ENCODE results near the gene NXPH1. TPM values are rescaled to one million over a fixed set of nuclear protein-coding genes. Genes with fewer than 3 reads are reported as not detected.

The NXPH1 gene
- polyA plus RNA-seq, 4 donors, result 0.14 to 0.28 (median 0.25) TPM; not detected in 1

GRCh38 chr7:8491544-8492489, 58.4 kb downstream of the NXPH1 start:
- DNase-seq (ENCODE audit: low read depth in 4 of 4, low spot score in 2 of 4), result no peak

GRCh38 chr7:8499128-8499527, 65.7 kb downstream of the NXPH1 start:
- no peak for DNase-seq (ENCODE audit: low read depth in 4 of 4, low spot score in 2 of 4)

- no peak for DNase-seq (ENCODE audit: low read depth in 4 of 4, low spot score in 2 of 4)
These were observed 66.9 kb downstream of the NXPH1 start for GRCh38 chr7:8500286-8500685.

GRCh38 chr7:8507566-8507965, 74.2 kb downstream of the NXPH1 start:
- no peak for DNase-seq (ENCODE audit: low read depth in 4 of 4, low spot score in 2 of 4)

- DNase-seq (ENCODE audit: low read depth in 4 of 4, low spot score in 2 of 4), result no peak
These were observed 76.2 kb downstream of the NXPH1 start for GRCh38 chr7:8509621-8510020.

- no peak for DNase-seq (ENCODE audit: low read depth in 4 of 4, low spot score in 2 of 4)
These were observed 78.4 kb downstream of the NXPH1 start for GRCh38 chr7:8511855-8512254.

- DNase-seq (ENCODE audit: low read depth in 4 of 4, low spot score in 2 of 4), result peak; percentile 2 to 36 (median 20)
These were observed 81.5 kb downstream of the NXPH1 start for GRCh38 chr7:8514781-8515519.

- DNase-seq (ENCODE audit: low read depth in 4 of 4, low spot score in 2 of 4), result no peak
These were observed 82.3 kb downstream of the NXPH1 start for GRCh38 chr7:8515640-8516185.

- no peak for DNase-seq (ENCODE audit: low read depth in 4 of 4, low spot score in 2 of 4)
These were observed 83.6 kb downstream of the NXPH1 start for GRCh38 chr7:8516976-8517375.

- DNase-seq (ENCODE audit: low read depth in 4 of 4, low spot score in 2 of 4), result no peak
These were observed 94.9 kb downstream of the NXPH1 start for GRCh38 chr7:8528311-8528710.

GRCh38 chr7:8531991-8532515, 98.6 kb downstream of the NXPH1 start:
- DNase-seq (ENCODE audit: low read depth in 4 of 4, low spot score in 2 of 4), result no peak

- DNase-seq (ENCODE audit: low read depth in 4 of 4, low spot score in 2 of 4), result no peak
These were observed 103.0 kb downstream of the NXPH1 start for GRCh38 chr7:8536431-8536830.

GRCh38 chr7:8549046-8549445, 115.6 kb downstream of the NXPH1 start:
- no peak for DNase-seq (ENCODE audit: low read depth in 4 of 4, low spot score in 2 of 4)

GRCh38 chr7:8560501-8560900, 127.1 kb downstream of the NXPH1 start:
- DNase-seq (ENCODE audit: low read depth in 4 of 4, low spot score in 2 of 4), result no peak

- DNase-seq (ENCODE audit: low read depth in 4 of 4, low spot score in 2 of 4), result no peak
These were observed 128.0 kb downstream of the NXPH1 start for GRCh38 chr7:8561449-8561848.

- no peak for DNase-seq (ENCODE audit: low read depth in 4 of 4, low spot score in 2 of 4)
These were observed 130.9 kb downstream of the NXPH1 start for GRCh38 chr7:8564281-8564680.

- DNase-seq (ENCODE audit: low read depth in 4 of 4, low spot score in 2 of 4), result no peak
These were observed 132.6 kb downstream of the NXPH1 start for GRCh38 chr7:8566016-8566415.

GRCh38 chr7:8567626-8568025, 134.2 kb downstream of the NXPH1 start:
- DNase-seq (ENCODE audit: low read depth in 4 of 4, low spot score in 2 of 4), result no peak

- no peak for DNase-seq (ENCODE audit: low read depth in 4 of 4, low spot score in 2 of 4)
These were observed 146.3 kb downstream of the NXPH1 start for GRCh38 chr7:8579661-8580194.

- DNase-seq (ENCODE audit: low read depth in 4 of 4, low spot score in 2 of 4), result no peak
These were observed 148.4 kb downstream of the NXPH1 start for GRCh38 chr7:8581842-8582241.

GRCh38 chr7:8582728-8583127, 149.3 kb downstream of the NXPH1 start:
- DNase-seq (ENCODE audit: low read depth in 4 of 4, low spot score in 2 of 4), result no peak
